ENCODE results near the gene BAG3. TPM values are rescaled to one million over a fixed set of nuclear protein-coding genes. Genes with fewer than 3 reads are reported as not detected.

Gene BAG3
- total RNA-seq, 1 experiment from 2014 or later, result 8.4 TPM

Other genes starting within 250 kb of the BAG3 start
- gene RGS10, start 108.7 kb upstream of the BAG3 start, total RNA-seq (2014; rRNA removed; shearing (Covaris generic)), result 7.2 and 12.3 TPM in 2 replicates
- gene TIAL1, start 54.4 kb upstream of the BAG3 start, total RNA-seq (2014; rRNA removed; shearing (Covaris generic)), result 45.4 and 65.9 TPM in 2 replicates
- 141 and 152 TPM in 2 replicates for gene INPP5F, start 74.7 kb downstream of the BAG3 start, total RNA-seq (2014; rRNA removed; shearing (Covaris generic))
- 82.8 and 84.4 TPM in 2 replicates for gene MCMBP, start 221.5 kb downstream of the BAG3 start, total RNA-seq (2014; rRNA removed; shearing (Covaris generic))
- 28.7 and 30.4 TPM in 2 replicates for gene SEC23IP, start 241.3 kb downstream of the BAG3 start, total RNA-seq (2014; rRNA removed; shearing (Covaris generic))

Data from H7 (cell line).